HG03108 (cell line): ENCODE results near the gene CENPN.
A peak's percentile ranks its signal among the peaks of the same experiment; 100 is the strongest.

Source experiments
- ATAC-seq: cut with Tn5 transposase; IDR thresholded peaks from one replicate; pipeline ENCODE4 v1.9.1; 2021; ENCODE audit warnings: moderate library complexity; ENCODE audit not compliant: unreplicated experiment

The CENPN gene

DNA sequence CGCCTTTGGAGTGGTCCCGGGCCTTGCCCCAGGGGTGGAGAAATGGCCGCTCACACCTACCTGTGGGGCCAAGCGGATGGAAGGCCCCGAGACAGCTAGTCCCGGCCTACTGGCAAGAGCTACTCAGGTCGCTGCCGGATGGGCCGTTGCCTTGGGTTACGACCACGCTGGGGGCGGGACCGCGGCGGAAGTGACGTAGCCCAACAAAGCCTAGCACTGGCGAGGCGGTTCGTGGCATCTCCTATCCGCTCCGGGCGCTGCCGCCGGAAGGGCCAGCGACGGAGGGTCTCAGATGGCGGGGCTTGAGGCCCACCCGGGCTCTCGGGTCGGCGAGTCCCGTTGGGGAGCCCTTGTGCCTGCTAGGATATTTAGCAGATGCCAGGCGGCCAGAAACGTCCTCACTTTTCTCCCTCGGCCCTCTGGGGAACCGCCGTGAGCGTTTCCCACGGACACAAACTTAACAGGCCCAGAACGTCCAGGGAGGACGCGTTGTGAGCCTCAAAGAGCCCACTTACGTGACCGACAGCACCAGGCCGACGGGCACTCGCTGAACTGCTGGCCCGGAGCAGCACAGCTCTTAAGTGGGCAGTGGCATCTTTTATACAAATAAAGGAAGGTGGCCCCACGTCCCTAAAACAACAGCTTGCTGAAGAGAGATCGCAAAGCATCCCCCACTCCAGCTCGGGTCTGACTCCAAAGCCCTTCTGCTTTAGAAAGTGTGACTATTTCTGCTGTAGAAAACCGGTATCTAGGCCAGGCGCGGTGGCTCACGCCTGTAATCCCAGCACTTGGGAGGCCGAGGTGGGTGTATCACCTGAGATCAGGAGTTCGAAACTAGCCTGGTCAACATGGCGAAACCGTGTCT is 70.3 kb downstream of the CENPN start, which contains the start of gene C16orf46:
C16orf46 (minus strand) TSS at position 163 of the 865 bp plus-strand sequence. CDS start 13,283 bp downstream, outside the sequence.
- peak; percentile 98 for ATAC-seq

DNA sequence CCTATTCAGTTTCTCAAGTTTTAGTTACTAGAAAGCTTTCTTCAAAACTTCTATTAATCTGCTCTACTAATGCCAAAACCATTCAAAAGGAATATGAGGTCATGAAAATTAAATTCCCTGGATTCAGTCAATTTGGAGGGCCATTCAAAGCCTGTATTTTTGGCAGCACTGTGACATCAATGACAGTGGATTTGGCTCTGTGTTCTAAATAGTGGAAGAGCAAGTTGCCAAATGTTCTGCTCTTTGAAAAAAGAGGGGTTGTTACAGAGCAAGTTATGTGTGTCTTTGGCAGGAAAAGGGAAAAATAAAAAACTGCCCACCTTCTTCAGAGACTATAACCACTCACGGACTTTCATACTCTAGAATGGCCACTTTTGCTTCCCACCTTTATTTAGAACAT is 73.2 kb downstream of the CENPN start:
- ATAC-seq, result no peak

- ATAC-seq, result no peak
Measured at GRCh38 chr16:81081014-81081413, 74.0 kb downstream of the CENPN start.
